K562 (cell line): ENCODE results near the gene ISG20L2. TPM values are rescaled to one million over a fixed set of nuclear protein-coding genes. Genes with fewer than 3 reads are reported as not detected.

Experiments used
- CEBPB ChIP-seq: fragments of 450-650 bp; IDR thresholded peaks from 2 replicates; pipeline ENCODE4 v1.6.1; 2016; ENCODE audit warnings: missing genetic modification characterization, missing compliant biosample characterization
- CHD2 ChIP-seq: IDR thresholded peaks from 2 replicates; pipeline ENCODE4 v1.6.1; 2011; ENCODE audit warnings: low read depth, low read length
- CTBP1 ChIP-seq: fragments of 450-650 bp; IDR thresholded peaks from 2 replicates; pipeline ENCODE4 v1.6.1; 2016; ENCODE audit warnings: borderline replicate concordance
- ELF4 ChIP-seq: fragments of 450-650 bp; formaldehyde crosslinking; IDR thresholded peaks from 2 replicates; pipeline ENCODE4 v1.4.0; 2022; ENCODE audit warnings: missing genetic modification characterization
- ETV6 ChIP-seq, 3 experiments: fragments of 150-350 bp in 1 of 3; sonication (generic) in 1 of 3; formaldehyde crosslinking in 1 of 3; IDR thresholded peaks; 2 replicates each; pipeline versions ENCODE4 v1.6.1 to v1.8.0; 2014 to 2022; ENCODE audit warnings: borderline replicate concordance in 2 of 3, low read depth in 2 of 3, antibody characterized with exemption in 1 of 3, low read length in 1 of 3, mild to moderate bottlenecking in 1 of 3, missing genetic modification reagents in 1 of 3
- HLTF ChIP-seq: fragments of 450-650 bp; IDR thresholded peaks from 2 replicates; pipeline ENCODE4 v1.6.1; 2016
- HNRNPL ChIP-seq: fragments of 200-400 bp; formaldehyde crosslinking; IDR thresholded peaks from 2 replicates; pipeline ENCODE4 v1.6.1; 2017; ENCODE audit warnings: low read depth, mild to moderate bottlenecking, low read length
- KDM5B ChIP-seq: fragments of 200-600 bp; sonication (generic); IDR thresholded peaks from 2 replicates; pipeline ENCODE4 v1.6.1; 2012; ENCODE audit warnings: low read depth, mild to moderate bottlenecking, moderate library complexity, low read length, control low read depth, inconsistent platforms; ENCODE audit not compliant: insufficient replicate concordance
- MAZ ChIP-seq, 2 experiments: fragments of 450-650 bp in 1 of 2; sonication (generic) in 1 of 2; formaldehyde crosslinking; IDR thresholded peaks in 1 of 2; conservative IDR thresholded peaks in 1 of 2; 2 replicates each; pipeline versions ENCODE4 v1.4.0 to v1.5.0; 2020; ENCODE audit warnings: mild to moderate bottlenecking in 1 of 2, missing genetic modification reagents in 1 of 2
- MLLT1 ChIP-seq, 2 experiments: fragments of 450-650 bp; IDR thresholded peaks; 2 replicates each; pipeline ENCODE4 v1.6.1; 2016
- MTA1 ChIP-seq: fragments of 450-650 bp; IDR thresholded peaks from 2 replicates; pipeline ENCODE4 v1.6.1; 2017; ENCODE audit warnings: borderline replicate concordance
- MYC ChIP-seq, 2 experiments: fragments of 250-450 bp in 1 of 2; sonication (Bioruptor Pico) in 1 of 2; IDR thresholded peaks; 2 replicates each; pipeline versions ENCODE4 v1.5.1 to v1.6.1; 2012 to 2021; ENCODE audit warnings: low read depth in 2 of 2, borderline replicate concordance in 1 of 2, improper control_type of control experiment in 1 of 2, low read length in 1 of 2, mild to moderate bottlenecking in 1 of 2, moderate library complexity in 1 of 2
- NBN ChIP-seq: fragments of 450-650 bp; IDR thresholded peaks from 2 replicates; pipeline ENCODE4 v1.6.1; 2016; ENCODE audit warnings: low read depth, mild to moderate bottlenecking
- NCOA4 ChIP-seq: fragments of 450-650 bp; IDR thresholded peaks from 2 replicates; pipeline ENCODE4 v1.6.1; 2018; ENCODE audit warnings: mild to moderate bottlenecking; ENCODE audit not compliant: partially characterized antibody
- RBBP5 ChIP-seq: fragments of 200-600 bp; sonication (generic); IDR thresholded peaks from 2 replicates; pipeline ENCODE4 v1.6.1; 2012; ENCODE audit warnings: borderline replicate concordance, mild to moderate bottlenecking, low read length, control low read depth, inconsistent platforms; ENCODE audit not compliant: insufficient read depth, poor library complexity, severe bottlenecking
- SIN3A ChIP-seq, 2 experiments: fragments of 150-350 bp in 1 of 2; IDR thresholded peaks; 2 replicates each; pipeline ENCODE4 v1.6.1; 2011 to 2016; ENCODE audit warnings: borderline replicate concordance in 2 of 2, low read depth in 2 of 2, low read length in 2 of 2, mild to moderate bottlenecking in 2 of 2, moderate library complexity in 2 of 2; ENCODE audit not compliant: control insufficient read depth in 1 of 2
- SLC30A9 ChIP-seq: fragments of 250-450 bp; sonication (Bioruptor Pico); IDR thresholded peaks from 2 replicates; pipeline ENCODE4 v1.8.0; 2022; ENCODE audit warnings: mild to moderate bottlenecking, moderate library complexity
- SMARCA4 ChIP-seq: fragments of 450-650 bp; IDR thresholded peaks from 2 replicates; pipeline ENCODE4 v1.6.1; 2016
- SRSF3 ChIP-seq: fragments of 200-400 bp; formaldehyde crosslinking; IDR thresholded peaks from 2 replicates; pipeline ENCODE4 v1.6.1; 2016; ENCODE audit warnings: mild to moderate bottlenecking, low read length, moderate library complexity; ENCODE audit not compliant: insufficient read depth
- TGIF2 ChIP-seq: sonication (generic); formaldehyde crosslinking; IDR thresholded peaks from 2 replicates; pipeline ENCODE4 v1.8.1; 2022; ENCODE audit warnings: mild to moderate bottlenecking, missing genetic modification reagents, moderate library complexity
- XRCC5 ChIP-seq: fragments of 200-400 bp; formaldehyde crosslinking; IDR thresholded peaks from 2 replicates; pipeline ENCODE4 v1.6.1; 2017; ENCODE audit warnings: low read depth, mild to moderate bottlenecking, low read length
- ZBTB2 ChIP-seq: fragments of 450-650 bp; IDR thresholded peaks from 2 replicates; pipeline ENCODE4 v1.6.1; 2016; ENCODE audit warnings: antibody characterized with exemption
- ZKSCAN1 ChIP-seq: fragments of 150-350 bp; IDR thresholded peaks from 2 replicates; pipeline ENCODE4 v1.6.1; 2016; ENCODE audit warnings: low read depth, low read length
- ZSCAN32 ChIP-seq: fragments of 450-650 bp; formaldehyde crosslinking; IDR thresholded peaks from 2 replicates; pipeline ENCODE4 v1.4.0; 2020; ENCODE audit warnings: mild to moderate bottlenecking, moderate library complexity
- polyA plus RNA-seq, 8 experiments: library from polyadenylated mRNA; depleted of rRNA in 4 of 8; stranded (reverse) in 5 of 8; unstranded in 3 of 8; fragments of >200 nt; fragmentation: Nextera tagmentation in 2 of 8; fragmentation: Illumina TruSeq in 1 of 8; extraction: Ambion mirVana in 2 of 8; extraction: Trizol in 1 of 8; gene quantifications; 2 replicates each; pipeline versions ENCODE4 v1.2.1 to v1.2.3, GENCODE V29; 2011 to 2014; ENCODE audit warnings: inconsistent platforms in 1 of 8, missing spikeins in 1 of 8
- total RNA-seq, 7 experiments: library from RNA; depleted of rRNA in 6 of 7; stranded (reverse); fragments of >200 nt in 6 of 7; fragmentation: Illumina TruSeq in 2 of 7; extraction: Trizol in 2 of 7; gene quantifications; 2 replicates each; pipeline versions ENCODE4 v1.2.1 to v1.2.3, GENCODE V29; 2011 to 2021; ENCODE audit warnings: low replicate concordance in 1 of 7

The ISG20L2 gene
- total and polyA plus RNA-seq, 9 of the 15 experiments (the other 6 are each of a cell fraction or from before 2014, with no cell fraction given) = 21.3 to 130 (median 50.3) TPM

- peak; percentile 82 for TF ChIP-seq SMARCA4
- TF ChIP-seq ELF4 = 0 out of 2 replicates have a peak, but pooled peaks have one; percentile 71
- peak; percentile 74 for TF ChIP-seq RBBP5
- 0 out of 2 replicates have a peak, but pooled peaks have one; percentile 12 for TF ChIP-seq CTBP1
- TF ChIP-seq ZBTB2 = peak; percentile 78; the same call in 1 of the 2 replicates
- no peak for TF ChIP-seq SRSF3
- peak; percentile 26; the same call in 1 of the 2 replicates for TF ChIP-seq MYC (IDR thresholded peaks at IDR 0.05; ENCODE audit: low read depth, low read length)
- no peak for TF ChIP-seq MYC (CRISPR knock-in tag; IDR thresholded peaks at IDR 0.05; ENCODE audit: borderline replicate concordance, low read depth)
- TF ChIP-seq MTA1 = peak; percentile 78
- peak; percentile 42; the same call in 1 of the 2 replicates for TF ChIP-seq CHD2
- 0 out of 4 replicates have a peak, but pooled peaks of 1 of the 2 experiments have one; percentile 25 for TF ChIP-seq ETV6 (IDR thresholded peaks at IDR 0.05; ENCODE audit: borderline replicate concordance in 1 of 2, low read depth in 2 of 2, low read length in 1 of 2)
- no peak for TF ChIP-seq ETV6 (CRISPR knock-in tag; IDR thresholded peaks at IDR 0.05; ENCODE audit: borderline replicate concordance)
- TF ChIP-seq MAZ (CRISPR knock-in tag; conservative IDR thresholded peaks at IDR 0.05 in 1 of 2, IDR thresholded peaks at IDR 0.05 in 1 of 2) = peak in 1 of 2 experiments; percentile 37; a peak in 1 of 4 replicates
- 0 out of 4 replicates have a peak, but pooled peaks of 1 of the 2 experiments have one; percentile 39 for TF ChIP-seq SIN3A (IDR thresholded peaks at IDR 0.05; ENCODE audit: borderline replicate concordance in 2 of 2, control insufficient read depth in 1 of 2, low read depth in 2 of 2, low read length in 2 of 2)
- TF ChIP-seq ZKSCAN1 = no peak
- no peak for TF ChIP-seq ZSCAN32
- TF ChIP-seq CEBPB (tag) = no peak
- TF ChIP-seq HLTF = peak; percentile 81; the same call in 1 of the 2 replicates
- peak; percentile 32 for TF ChIP-seq KDM5B
- TF ChIP-seq NCOA4 = peak; percentile 74
- TF ChIP-seq HNRNPL = no peak
- no peak for TF ChIP-seq TGIF2
- no peak for TF ChIP-seq SLC30A9 (CRISPR knock-in tag)
- peak; percentile 74 to 79; a peak in 3 of 4 replicates for TF ChIP-seq MLLT1 (IDR thresholded peaks at IDR 0.05)
- peak; percentile 72; the same call in 1 of the 2 replicates for TF ChIP-seq NBN
- 0 out of 2 replicates have a peak, but pooled peaks have one; percentile 2 for TF ChIP-seq XRCC5
Measured at GRCh38 chr1:156692925-156693847, 35.4 kb downstream of the ISG20L2 start (continued).
